Fibroblast of pulmonary artery (primary cell): ENCODE results near the gene TRIM17.

ENCODE experiments used
- DNase-seq: peaks from one replicate; pipeline ENCODE4 v3.0.0-alpha.2; 2010; ENCODE audit warnings: low read depth
- H3K4me3 ChIP-seq: replicated peaks from 2 replicates; pipeline ENCODE4 v1.5.1; 2011; ENCODE audit warnings: low read depth, mild to moderate bottlenecking, control low read depth, low read length, moderate library complexity
- TF ChIP-seq, protein P1 (sequence below): IDR thresholded peaks from 2 replicates; pipeline ENCODE4 v1.5.1; 2011; ENCODE audit warnings: mild to moderate bottlenecking, control low read depth, low read length, inconsistent platforms; ENCODE audit errors: missing control alignments

Gene TRIM17

DNA sequence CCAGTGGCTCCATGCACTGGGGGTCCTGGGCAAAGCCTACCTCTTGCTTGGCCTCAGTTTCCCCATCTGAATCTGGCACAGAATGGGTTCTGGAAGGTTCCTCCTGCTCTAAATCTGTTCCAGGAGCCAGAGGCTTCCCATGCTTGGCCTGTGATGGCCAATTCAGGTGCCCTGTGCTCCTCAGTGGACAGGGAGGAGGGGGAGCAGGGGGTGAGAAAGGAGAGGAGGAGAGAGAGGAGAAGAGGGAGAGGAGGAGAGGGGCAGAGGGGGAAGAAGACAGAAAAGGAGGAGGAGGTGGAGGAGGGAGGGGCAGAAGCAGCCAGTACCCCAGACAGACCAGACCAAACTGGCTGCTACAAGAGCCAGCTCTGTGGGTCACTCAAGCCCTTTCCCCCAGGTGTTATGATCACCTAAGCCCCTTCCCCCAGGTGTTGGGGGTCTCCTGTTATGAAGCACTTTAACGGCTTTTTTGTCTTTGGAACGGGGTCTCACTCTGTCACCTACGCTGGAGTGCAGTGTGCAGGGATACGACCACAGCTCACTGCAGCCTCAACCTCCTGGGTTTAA lies 53.7 kb downstream of the TRIM17 start:
- no peak overlapping the region for H3K4me3 ChIP-seq
- TF ChIP-seq, protein P1, sequence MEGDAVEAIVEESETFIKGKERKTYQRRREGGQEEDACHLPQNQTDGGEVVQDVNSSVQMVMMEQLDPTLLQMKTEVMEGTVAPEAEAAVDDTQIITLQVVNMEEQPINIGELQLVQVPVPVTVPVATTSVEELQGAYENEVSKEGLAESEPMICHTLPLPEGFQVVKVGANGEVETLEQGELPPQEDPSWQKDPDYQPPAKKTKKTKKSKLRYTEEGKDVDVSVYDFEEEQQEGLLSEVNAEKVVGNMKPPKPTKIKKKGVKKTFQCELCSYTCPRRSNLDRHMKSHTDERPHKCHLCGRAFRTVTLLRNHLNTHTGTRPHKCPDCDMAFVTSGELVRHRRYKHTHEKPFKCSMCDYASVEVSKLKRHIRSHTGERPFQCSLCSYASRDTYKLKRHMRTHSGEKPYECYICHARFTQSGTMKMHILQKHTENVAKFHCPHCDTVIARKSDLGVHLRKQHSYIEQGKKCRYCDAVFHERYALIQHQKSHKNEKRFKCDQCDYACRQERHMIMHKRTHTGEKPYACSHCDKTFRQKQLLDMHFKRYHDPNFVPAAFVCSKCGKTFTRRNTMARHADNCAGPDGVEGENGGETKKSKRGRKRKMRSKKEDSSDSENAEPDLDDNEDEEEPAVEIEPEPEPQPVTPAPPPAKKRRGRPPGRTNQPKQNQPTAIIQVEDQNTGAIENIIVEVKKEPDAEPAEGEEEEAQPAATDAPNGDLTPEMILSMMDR, result no peak
- DNase-seq, result no peak

DNA sequence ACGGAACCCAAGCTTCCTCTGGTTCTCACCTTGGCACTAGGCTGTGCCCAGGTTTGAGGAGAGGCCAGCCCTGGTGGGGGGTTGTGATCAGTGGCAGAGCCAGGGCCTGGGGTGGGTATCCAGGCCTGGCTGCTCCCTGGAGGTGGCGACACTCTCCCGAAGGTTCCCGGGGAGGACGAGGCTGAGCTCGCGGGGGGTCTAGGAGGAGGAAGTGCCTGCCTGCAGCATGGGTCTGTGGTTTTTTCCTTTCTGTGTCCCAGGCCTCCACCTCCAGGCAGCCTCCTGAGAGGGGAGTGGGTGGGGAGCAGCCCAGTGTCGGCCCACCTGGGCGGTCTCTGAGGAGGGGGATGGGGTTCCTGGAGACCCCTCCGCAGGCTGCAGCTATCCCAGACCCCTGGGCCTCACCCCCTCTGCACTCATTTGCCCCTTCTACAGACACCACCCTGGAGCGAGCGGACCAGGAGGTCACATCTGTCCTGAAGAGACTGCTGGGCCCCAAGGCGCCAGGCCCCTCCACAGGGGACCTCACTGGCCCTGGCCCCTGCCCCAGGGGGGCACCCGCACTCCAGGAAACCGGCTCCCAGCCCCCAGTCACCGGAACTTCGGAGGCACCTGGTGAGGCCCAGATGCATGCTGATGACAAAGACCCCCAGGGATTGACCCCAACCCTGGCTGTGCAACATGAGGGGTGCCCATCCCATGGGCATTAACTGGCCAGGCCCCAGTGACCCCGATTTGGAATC lies 54.3 kb downstream of the TRIM17 start:
- DNase-seq, result no peak
- TF ChIP-seq, protein P1, result no peak
- H3K4me3 ChIP-seq, result no peak overlapping the region

DNA sequence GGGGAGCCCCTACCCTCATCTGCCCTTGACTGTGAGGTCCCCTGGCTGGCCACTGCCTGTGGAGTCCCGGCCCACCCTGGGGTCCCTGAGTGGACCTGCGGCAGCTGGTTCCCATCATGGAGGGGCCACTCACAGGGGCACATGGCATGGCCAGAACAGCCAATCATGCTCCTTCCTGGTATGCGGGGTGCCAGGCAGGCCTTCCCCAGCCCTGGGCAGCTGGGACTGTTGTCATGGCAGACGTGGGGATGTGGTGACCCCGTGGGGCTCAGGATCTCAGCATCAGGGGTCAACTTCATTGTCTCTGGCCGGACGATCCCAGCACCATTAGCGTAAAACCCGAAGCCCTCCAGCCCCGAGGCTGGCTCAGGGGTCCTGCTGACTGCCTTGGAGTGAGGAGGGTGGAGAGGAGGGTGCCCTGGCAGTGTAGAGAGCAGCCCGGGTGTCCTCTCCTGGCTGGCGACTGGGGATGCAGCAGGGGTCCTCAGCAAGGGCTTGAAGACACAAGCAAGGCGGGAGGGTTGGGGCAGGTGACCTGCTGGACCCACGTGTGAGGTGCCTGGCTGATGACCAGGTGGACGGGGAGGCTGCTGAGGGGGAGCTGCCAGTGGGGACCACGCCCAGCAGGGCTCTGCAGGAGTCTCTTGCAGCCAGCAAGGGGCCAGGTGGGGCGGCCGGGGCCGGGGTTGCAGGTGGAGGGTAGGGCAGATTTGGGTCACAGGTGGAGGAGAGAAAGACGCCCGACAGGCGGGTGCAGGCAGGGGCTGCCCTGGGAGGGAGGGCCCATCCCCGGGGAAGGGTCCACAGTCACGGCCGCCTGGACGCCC lies 55.1 kb downstream of the TRIM17 start:
- H3K4me3 ChIP-seq, result no peak overlapping the region
- no peak for DNase-seq
- TF ChIP-seq, protein P1, result no peak

DNA sequence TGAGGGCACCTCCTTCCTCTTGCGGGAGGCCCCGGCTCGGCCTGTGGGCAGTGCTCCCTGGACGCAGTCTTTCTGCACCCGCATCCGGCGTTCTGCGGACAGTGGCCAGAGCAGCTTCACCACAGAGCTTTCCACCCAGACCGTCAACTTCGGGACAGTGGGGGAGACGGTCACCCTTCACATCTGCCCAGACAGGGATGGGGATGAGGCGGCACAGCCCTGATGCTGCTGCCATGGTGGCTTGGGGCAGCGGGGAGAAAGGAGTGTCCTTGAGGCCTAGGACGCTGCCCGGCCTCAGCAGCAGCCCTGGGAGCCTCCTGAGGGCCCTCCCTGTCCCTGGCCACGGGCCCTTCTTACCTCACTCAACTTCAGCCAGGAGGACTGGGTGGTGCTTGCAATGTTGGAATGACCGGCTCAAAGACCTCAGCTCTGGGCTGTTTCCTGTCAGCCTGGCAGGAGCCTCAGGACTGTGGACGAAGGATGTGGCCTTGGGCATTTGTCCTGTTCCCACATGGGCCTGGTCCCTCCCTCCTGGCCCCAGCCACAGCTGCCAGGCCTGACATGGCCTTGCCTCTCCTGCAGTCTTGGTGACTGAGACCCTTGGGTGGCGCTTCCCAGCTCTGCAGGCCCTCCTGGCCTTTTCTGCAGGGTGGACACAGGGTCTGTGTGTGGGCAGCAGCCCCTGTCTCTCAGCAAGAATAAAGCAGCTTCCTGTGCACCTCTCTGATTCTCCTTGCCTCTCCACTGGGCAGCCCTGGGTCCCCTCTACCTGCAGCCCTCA lies 55.9 kb downstream of the TRIM17 start:
- TF ChIP-seq, protein P1, result no peak
- H3K4me3 ChIP-seq, result no peak overlapping the region
- DNase-seq, result no peak

DNA sequence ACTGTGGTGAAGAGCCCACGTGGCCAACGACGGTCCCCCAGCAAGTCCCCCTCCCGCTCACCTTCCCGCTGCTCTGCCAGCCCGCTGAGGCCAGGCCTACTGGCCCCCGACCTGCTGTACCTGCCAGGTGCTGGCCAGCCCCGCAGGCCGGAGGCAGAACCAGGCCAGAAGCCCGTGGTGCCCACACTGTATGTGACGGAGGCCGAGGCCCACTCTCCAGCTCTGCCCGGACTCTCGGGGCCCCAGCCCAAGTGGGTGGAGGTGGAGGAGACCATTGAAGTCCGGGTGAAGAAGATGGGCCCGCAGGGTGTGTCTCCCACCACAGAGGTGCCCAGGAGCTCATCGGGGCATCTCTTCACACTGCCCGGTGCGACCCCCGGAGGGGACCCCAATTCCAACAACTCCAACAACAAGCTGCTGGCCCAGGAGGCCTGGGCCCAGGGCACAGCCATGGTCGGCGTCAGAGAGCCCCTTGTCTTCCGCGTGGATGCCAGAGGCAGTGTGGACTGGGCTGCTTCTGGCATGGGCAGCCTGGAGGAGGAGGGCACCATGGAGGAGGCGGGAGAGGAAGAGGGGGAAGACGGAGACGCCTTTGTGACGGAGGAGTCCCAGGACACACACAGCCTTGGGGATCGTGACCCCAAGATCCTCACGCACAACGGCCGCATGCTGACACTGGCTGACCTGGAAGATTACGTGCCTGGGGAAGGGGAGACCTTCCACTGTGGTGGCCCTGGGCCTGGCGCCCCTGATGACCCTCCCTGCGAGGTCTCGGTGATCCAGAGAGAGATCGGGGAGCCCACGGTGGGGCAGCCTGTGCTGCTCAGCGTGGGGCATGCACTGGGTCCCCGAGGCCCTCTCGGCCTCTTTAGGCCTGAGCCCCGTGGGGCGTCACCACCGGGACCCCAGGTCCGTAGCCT lies 56.8 kb downstream of the TRIM17 start:
- TF ChIP-seq, protein P1, result no peak
- no peak for DNase-seq
- no peak overlapping the region for H3K4me3 ChIP-seq
